GM21367 (cell line): ENCODE data around the gene PTBP1.

ENCODE experiments used
- ATAC-seq: cut with Tn5 transposase; IDR thresholded peaks from one replicate; pipeline ENCODE4 v1.9.1; 2021; ENCODE audit not compliant: unreplicated experiment

The PTBP1 gene

GRCh38 chr19:772063-772462 is 25.2 kb upstream of the PTBP1 start:
- ATAC-seq: no peak

GRCh38 chr19:772730-773436 is 24.4 kb upstream of the PTBP1 start:
- no peak for ATAC-seq

- no peak for ATAC-seq
Observed at GRCh38 chr19:776549-776948, 20.7 kb upstream of the PTBP1 start.

- ATAC-seq: no peak
Observed at GRCh38 chr19:778910-779653, 18.2 kb upstream of the PTBP1 start.

DNA sequence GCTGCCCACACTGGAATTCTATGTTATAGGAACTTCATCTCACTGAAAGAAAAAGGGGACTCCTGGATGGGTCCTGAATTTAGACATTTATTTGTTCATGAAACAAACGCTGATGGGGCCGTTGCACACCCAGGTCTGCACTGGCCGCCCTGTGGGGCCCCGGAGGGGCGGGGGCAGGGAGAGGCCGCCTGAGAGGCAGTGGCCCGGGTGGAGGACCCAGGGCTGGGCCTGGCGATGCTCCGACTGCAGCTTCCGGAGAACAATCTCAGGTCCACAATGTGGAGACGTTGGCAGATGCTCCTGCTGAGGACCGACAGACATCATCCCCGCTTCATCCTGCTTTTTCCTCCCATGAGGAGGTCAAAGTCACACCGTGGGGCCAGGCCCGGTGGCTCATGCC is 16.3 kb upstream of the PTBP1 start:
- ATAC-seq: no peak

DNA sequence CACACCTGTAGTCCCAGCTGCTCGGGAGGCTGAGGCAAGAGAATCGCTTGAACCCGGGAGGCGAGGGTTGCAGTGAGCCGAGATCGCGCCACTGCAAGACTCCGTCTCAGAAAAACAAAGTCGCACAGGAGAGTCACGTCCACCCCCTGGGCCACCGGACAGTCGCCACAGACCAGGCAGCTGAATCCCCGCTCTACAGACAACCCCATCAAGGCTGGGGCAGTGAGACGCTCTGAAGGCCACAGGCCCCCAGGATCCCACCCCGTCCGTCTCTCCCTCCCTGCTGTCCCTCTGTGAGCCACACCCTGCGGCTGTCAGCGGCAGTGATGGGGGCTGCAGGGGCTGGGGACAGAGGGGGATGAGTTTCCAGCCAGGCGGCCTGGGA is 15.5 kb upstream of the PTBP1 start:
- ATAC-seq: no peak

GRCh38 chr19:782185-782877 is 14.9 kb upstream of the PTBP1 start:
- ATAC-seq: no peak

DNA sequence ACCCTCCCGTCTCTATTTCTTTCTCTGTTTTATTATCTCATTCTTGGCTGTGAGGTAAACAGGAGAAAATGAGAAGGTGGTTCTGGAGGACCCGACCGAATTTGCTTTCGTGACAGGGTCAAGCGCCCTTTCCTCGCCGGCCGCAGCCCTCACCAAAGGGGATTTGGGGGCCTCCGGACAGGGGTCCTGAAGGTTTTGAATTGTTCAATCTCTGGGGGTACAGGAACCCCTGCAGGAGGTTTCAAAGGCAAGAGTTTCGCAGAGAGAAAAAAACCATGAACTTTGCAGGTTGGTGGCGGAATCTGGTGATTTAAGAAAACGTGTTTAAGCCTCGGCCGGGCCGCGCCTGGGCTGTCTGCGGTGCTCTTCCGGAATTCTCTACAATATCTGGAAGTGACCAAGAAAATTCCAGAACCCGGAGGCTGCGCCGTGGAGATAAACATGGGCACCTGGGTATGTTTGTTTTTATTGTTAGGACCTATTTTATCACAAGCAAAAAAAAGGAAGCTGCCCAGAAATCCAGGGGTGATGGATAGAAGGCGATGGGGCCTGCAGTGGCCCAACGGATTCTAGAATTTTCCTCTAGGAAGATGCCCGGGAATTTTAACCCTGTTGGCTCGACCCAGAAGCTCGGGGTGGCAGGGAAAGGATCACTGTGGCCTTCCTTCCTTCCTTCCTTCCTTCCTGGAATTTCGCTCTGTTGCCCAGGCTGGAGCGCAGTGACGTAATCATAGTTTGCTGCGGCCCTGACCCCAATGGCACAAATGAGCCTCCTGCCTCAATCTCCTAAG is 14.2 kb upstream of the PTBP1 start:
- ATAC-seq: no peak

- ATAC-seq: no peak
Observed at GRCh38 chr19:784541-784940, 12.7 kb upstream of the PTBP1 start.

DNA sequence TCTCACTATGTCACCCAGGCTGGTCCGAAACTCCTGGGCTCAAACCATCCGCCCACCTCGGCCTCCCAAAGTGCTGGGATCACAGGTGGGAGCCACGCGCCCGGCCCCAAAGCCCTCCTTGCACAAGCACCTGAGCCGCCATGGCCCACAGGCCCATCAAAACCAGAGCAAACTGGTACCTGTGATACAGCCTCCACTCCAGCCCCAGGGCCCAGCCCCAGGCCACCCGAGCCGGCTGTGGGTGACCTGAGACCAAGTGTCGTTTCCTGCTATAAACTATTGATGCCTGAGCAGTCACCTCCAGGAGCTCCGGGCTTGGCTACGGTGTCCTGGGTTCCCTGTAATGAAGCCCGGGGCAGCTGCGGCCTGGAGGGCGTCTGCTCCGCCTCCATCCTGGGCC is 9.7 kb upstream of the PTBP1 start:
- no peak for ATAC-seq

DNA sequence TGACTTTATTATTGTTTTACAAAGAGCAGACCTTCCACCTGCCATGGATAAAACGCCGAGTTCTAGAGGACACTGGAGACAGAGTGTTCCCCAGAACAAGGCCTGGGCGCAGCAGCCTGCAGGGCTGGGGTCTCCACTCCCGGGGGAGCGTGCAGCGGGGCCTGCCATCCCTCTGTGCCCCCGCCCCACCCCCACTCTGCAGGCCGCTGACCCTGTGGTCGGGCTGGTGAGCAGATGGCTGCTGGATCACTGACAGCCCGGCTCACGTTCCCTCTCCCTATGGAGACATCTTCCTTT is 8.6 kb upstream of the PTBP1 start:
- no peak for ATAC-seq

GRCh38 chr19:788983-789700 is 8.1 kb upstream of the PTBP1 start:
- ATAC-seq: no peak

DNA sequence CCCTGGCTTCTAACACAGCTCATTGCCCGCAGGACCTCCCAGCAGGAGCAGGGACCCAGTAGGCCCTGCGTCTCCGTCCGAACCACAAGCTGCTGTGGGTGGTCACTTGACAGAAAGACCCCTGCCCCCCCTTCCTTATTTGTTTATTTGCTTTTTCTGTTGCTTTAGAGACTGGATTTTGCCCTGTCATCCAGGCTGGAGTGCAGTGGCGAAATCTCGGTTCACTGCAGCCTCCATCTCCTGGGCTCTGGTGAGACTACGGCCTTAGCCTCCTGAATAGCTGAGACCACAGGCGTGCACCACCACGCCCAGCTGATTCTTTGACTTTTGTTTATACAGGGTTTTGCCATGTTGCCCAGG is 7.6 kb upstream of the PTBP1 start:
- ATAC-seq: no peak

- no peak for ATAC-seq
Observed at GRCh38 chr19:791007-791566, 6.2 kb upstream of the PTBP1 start.

GRCh38 chr19:791567-792305 is 5.5 kb upstream of the PTBP1 start:
- no peak for ATAC-seq

DNA sequence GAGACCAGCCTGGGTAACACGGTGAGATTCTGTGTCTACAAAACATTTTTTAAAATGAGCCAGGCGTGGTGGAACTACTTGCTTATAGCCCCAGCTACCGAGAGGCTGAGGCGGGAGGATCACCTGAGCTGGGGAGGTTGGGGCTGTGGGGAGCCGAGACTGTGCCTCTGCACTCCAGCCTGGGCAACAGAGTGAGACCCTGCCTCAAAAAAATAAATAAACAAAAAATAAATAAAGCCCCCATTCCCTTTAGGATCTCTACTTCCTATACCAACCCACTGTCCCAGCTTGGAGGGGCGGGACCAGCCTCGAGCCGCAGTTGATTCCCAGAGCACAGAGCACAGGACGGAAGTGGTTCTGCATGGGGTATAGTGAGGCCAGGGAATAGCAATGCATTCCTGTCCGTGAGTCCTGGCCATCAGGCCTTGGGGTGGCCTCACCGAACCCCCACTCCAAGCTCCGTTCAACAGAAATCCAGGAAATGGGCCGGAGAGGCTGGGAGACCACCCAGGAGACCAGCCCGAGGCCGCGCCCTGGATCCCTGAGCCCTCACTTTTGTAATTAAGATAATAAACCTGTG is 4.9 kb upstream of the PTBP1 start:
- ATAC-seq: no peak

DNA sequence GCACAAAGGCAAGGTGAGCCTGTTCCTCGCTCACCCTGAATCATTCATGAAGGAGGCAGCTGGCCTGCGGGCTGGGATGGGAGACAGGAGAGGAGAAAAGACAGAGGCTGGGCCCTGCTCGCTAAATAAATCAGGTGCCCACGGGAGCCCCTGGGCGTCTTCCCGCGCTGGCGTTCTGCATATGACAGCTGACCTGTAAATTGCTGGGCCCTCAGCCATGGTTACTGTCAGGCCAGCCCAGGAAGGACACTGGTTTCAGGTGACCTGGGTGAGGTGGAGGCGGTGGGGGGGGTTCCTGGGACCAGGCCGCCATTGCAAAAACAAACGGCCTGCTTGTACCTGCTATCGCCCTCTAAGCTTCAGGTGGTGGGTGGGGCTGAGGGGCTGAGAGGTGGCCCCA is 3.4 kb upstream of the PTBP1 start:
- no peak for ATAC-seq

DNA sequence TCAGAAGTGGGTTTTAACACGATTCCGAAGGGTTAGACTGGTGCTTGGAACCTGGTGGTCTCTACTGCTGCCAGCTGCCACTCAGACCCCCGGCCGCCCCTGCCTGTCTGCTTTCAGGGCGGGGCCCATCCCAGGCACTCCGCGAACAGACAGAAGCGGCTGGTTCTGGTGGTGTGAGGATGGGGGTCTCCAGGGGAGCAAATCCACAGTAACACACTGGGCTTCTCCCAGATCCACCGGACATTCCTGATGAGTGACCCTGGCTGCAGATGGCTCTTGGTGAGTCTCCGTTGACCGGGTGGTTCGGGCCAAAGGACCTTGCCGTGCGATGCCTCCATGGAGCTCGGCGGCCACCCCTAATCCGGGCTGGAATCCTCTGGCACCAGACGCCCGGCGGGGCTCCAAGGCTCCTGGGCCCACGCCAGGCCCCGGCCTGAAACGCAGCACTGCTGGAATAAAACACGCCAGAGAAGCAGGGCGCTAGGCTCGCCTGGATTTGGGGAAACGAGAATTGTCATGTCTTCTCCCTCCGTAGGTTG is 2.1 kb upstream of the PTBP1 start:
- no peak for ATAC-seq
